WTC11 (cell line): ENCODE results near the gene KCNAB3. TPM values are rescaled to one million over a fixed set of nuclear protein-coding genes. Genes with fewer than 3 reads are reported as not detected.

Source experiments
- ATAC-seq: fragments of 200-7000 bp; cut with Tn5 transposase; 2 replicates; pipeline ENCODE4 v1.10.0; 2021; ENCODE audit warnings: mild to moderate bottlenecking, moderate library complexity
- CTCF ChIA-PET: fragments of 300-600 bp; sonication (Branson Sonifier 250); formaldehyde crosslinking; loops from one replicate; lab custom pipeline; 2021; ENCODE audit warnings: antibody characterized with exemption; lab: Charles Lee
- POLR2A ChIA-PET: fragments of 350-600 bp; sonication (Branson Sonifier 250); formaldehyde crosslinking; loops from one replicate; lab custom pipeline; 2021; ENCODE audit warnings: antibody characterized with exemption; lab: Charles Lee
- DNase-seq: peaks from one replicate; pipeline ENCODE4 v3.0.0; 2021; ENCODE audit warnings: low spot score
- H3K27ac Mint-ChIP-seq: 2 replicates; pipeline ENCODE4 v1.8.0; 2021; ENCODE audit warnings: mixed read lengths
- H3K27me3 Mint-ChIP-seq: 2 replicates; pipeline ENCODE4 v1.8.0; 2021; ENCODE audit warnings: low read depth, mild to moderate bottlenecking, moderate library complexity, mixed read lengths
- H3K36me3 Mint-ChIP-seq: 2 replicates; pipeline ENCODE4 v1.8.0; 2021; ENCODE audit warnings: mixed read lengths
- H3K4me1 Mint-ChIP-seq: 2 replicates; pipeline ENCODE4 v1.8.0; 2022; ENCODE audit warnings: mixed read lengths
- H3K4me3 Mint-ChIP-seq: 2 replicates; pipeline ENCODE4 v1.8.0; 2021; ENCODE audit warnings: mild to moderate bottlenecking, moderate library complexity, mixed read lengths
- H3K9me3 Mint-ChIP-seq: 2 replicates; pipeline ENCODE4 v1.8.0; 2021; ENCODE audit warnings: mixed read lengths
- CREB1 ChIP-seq: sonication (generic); formaldehyde crosslinking; IDR thresholded peaks from 2 replicates; pipeline ENCODE4 v1.8.0; 2023; ENCODE audit warnings: mild to moderate bottlenecking, missing genetic modification reagents
- EMX1 ChIP-seq: fragments of 250-450 bp; sonication (Bioruptor Pico); IDR thresholded peaks from 2 replicates; pipeline ENCODE4 v1.8.0; 2021; ENCODE audit warnings: mild to moderate bottlenecking
- ETV6 ChIP-seq: sonication (generic); formaldehyde crosslinking; IDR thresholded peaks from 2 replicates; pipeline ENCODE4 v1.8.1; 2022; ENCODE audit warnings: mild to moderate bottlenecking, missing genetic modification reagents
- FOXP1 ChIP-seq: sonication (generic); formaldehyde crosslinking; IDR thresholded peaks from 2 replicates; pipeline ENCODE4 v1.8.0; 2022; ENCODE audit warnings: missing genetic modification reagents, mild to moderate bottlenecking, moderate library complexity, borderline replicate concordance
- GABPB1 ChIP-seq: sonication (generic); formaldehyde crosslinking; IDR thresholded peaks from 2 replicates; pipeline ENCODE4 v1.8.1; 2023; ENCODE audit warnings: mild to moderate bottlenecking, missing genetic modification reagents
- HMGXB4 ChIP-seq: sonication (generic); formaldehyde crosslinking; IDR thresholded peaks from 2 replicates; pipeline ENCODE4 v1.8.1; 2023; ENCODE audit warnings: mild to moderate bottlenecking, moderate library complexity, missing genetic modification reagents
- IRF1 ChIP-seq: sonication (generic); formaldehyde crosslinking; IDR thresholded peaks from 2 replicates; pipeline ENCODE4 v1.8.0; 2023; ENCODE audit warnings: missing genetic modification reagents
- KAT7 ChIP-seq: sonication (generic); formaldehyde crosslinking; IDR thresholded peaks from 2 replicates; pipeline ENCODE4 v1.8.1; 2023; ENCODE audit warnings: missing genetic modification reagents, mild to moderate bottlenecking, borderline replicate concordance
- MYBL2 ChIP-seq: sonication (generic); formaldehyde crosslinking; IDR thresholded peaks from 2 replicates; pipeline ENCODE4 v1.8.1; 2023; ENCODE audit warnings: mild to moderate bottlenecking, moderate library complexity, missing genetic modification reagents
- NFYB ChIP-seq: sonication (generic); formaldehyde crosslinking; conservative IDR thresholded peaks from 2 replicates; pipeline ENCODE4 v1.8.0; 2022; ENCODE audit warnings: low read depth, missing genetic modification reagents
- NR1H2 ChIP-seq: sonication (generic); formaldehyde crosslinking; IDR thresholded peaks from 2 replicates; pipeline ENCODE4 v1.9.0; 2021; ENCODE audit warnings: mild to moderate bottlenecking, moderate library complexity, missing genetic modification reagents
- SOX15 ChIP-seq: fragments of 250-450 bp; sonication (Bioruptor Pico); IDR thresholded peaks from 2 replicates; pipeline ENCODE4 v1.9.0; 2021; ENCODE audit warnings: mild to moderate bottlenecking
- SP1 ChIP-seq: sonication (generic); formaldehyde crosslinking; conservative IDR thresholded peaks from 2 replicates; pipeline ENCODE4 v1.8.1; 2022; ENCODE audit warnings: missing genetic modification reagents
- USF2 ChIP-seq: sonication (generic); formaldehyde crosslinking; IDR thresholded peaks from 2 replicates; pipeline ENCODE4 v1.8.1; 2023; ENCODE audit warnings: mild to moderate bottlenecking, missing genetic modification reagents, moderate library complexity
- ZNF532 ChIP-seq: fragments of 250-450 bp; sonication (Bioruptor Pico); IDR thresholded peaks from 2 replicates; pipeline ENCODE4 v1.9.0; 2021; ENCODE audit warnings: mild to moderate bottlenecking, borderline replicate concordance
- total RNA-seq: library from RNA; stranded (reverse); gene quantifications from 3 replicates; pipeline ENCODE4 v1.2.3, GENCODE V29; 2021
- TF ChIP-seq, protein P1 (sequence below): sonication (generic); formaldehyde crosslinking; IDR thresholded peaks from 2 replicates; pipeline ENCODE4 v1.8.1; 2023; ENCODE audit warnings: mild to moderate bottlenecking, missing genetic modification reagents
- TF ChIP-seq, protein P2 (sequence below): sonication (generic); formaldehyde crosslinking; IDR thresholded peaks from 2 replicates; pipeline ENCODE4 v1.8.0; 2022; ENCODE audit warnings: mild to moderate bottlenecking, missing genetic modification reagents
- TF ChIP-seq, protein P3 (sequence below): sonication (generic); formaldehyde crosslinking; IDR thresholded peaks from 2 replicates; pipeline ENCODE4 v1.8.1; 2023; ENCODE audit warnings: mild to moderate bottlenecking, missing genetic modification reagents, moderate library complexity
- TF ChIP-seq, protein P4 (sequence below): sonication (generic); formaldehyde crosslinking; IDR thresholded peaks from 2 replicates; pipeline ENCODE4 v1.8.1; 2022; ENCODE audit warnings: low read depth, missing genetic modification reagents, borderline replicate concordance
- TF ChIP-seq, protein P5 (sequence below): sonication (generic); formaldehyde crosslinking; IDR thresholded peaks from 2 replicates; pipeline ENCODE4 v1.8.0; 2022; ENCODE audit warnings: mild to moderate bottlenecking, missing genetic modification reagents

The KCNAB3 gene
- total RNA-seq, 1 experiment from 2014 or later: 3.2 TPM

DNA sequence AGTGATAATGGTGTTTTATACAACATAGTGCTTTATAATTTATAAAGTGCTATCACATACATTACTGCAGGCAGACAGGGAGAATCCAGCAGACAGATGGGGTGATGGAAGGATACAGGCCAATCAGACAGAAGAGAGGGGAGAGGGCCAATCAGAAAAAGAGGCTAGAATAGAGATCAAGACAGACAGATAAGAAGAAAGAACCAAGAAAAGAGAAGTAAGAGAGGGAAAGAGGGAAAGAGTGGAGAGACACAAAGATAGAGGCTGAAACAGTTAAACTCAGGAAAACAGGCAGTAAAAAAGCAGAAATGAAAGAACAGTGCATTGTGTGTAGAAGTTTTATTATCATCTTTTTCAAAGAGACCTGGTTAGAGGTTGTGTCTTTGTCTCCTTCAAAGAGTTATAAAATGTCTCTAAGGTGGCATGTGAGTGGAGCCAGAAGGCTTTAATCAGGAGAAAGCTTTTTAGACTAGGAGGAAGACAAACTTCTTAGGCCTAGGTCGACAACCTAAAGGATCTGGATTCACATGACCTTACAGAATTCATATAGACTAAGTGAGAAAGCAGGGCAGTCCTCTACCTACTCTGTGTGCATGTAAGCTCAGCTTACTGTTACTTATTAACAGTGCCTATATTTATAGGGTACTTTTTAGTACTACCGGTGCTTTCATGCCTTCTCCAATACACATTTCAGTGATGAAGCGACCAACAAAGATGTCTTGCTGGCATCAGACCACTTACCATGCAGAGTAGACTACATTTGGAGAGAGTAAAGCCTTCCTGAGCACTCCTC is 49.4 kb downstream of the KCNAB3 start (continued):
- TF ChIP-seq, protein P1, sequence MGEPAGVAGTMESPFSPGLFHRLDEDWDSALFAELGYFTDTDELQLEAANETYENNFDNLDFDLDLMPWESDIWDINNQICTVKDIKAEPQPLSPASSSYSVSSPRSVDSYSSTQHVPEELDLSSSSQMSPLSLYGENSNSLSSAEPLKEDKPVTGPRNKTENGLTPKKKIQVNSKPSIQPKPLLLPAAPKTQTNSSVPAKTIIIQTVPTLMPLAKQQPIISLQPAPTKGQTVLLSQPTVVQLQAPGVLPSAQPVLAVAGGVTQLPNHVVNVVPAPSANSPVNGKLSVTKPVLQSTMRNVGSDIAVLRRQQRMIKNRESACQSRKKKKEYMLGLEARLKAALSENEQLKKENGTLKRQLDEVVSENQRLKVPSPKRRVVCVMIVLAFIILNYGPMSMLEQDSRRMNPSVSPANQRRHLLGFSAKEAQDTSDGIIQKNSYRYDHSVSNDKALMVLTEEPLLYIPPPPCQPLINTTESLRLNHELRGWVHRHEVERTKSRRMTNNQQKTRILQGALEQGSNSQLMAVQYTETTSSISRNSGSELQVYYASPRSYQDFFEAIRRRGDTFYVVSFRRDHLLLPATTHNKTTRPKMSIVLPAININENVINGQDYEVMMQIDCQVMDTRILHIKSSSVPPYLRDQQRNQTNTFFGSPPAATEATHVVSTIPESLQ (CRISPR knock-in tag): no peak
- TF ChIP-seq ZNF532 (CRISPR knock-in tag): no peak
- TF ChIP-seq EMX1 (CRISPR knock-in tag): no peak
- no peak for TF ChIP-seq ETV6 (CRISPR knock-in tag)
- TF ChIP-seq, protein P2, sequence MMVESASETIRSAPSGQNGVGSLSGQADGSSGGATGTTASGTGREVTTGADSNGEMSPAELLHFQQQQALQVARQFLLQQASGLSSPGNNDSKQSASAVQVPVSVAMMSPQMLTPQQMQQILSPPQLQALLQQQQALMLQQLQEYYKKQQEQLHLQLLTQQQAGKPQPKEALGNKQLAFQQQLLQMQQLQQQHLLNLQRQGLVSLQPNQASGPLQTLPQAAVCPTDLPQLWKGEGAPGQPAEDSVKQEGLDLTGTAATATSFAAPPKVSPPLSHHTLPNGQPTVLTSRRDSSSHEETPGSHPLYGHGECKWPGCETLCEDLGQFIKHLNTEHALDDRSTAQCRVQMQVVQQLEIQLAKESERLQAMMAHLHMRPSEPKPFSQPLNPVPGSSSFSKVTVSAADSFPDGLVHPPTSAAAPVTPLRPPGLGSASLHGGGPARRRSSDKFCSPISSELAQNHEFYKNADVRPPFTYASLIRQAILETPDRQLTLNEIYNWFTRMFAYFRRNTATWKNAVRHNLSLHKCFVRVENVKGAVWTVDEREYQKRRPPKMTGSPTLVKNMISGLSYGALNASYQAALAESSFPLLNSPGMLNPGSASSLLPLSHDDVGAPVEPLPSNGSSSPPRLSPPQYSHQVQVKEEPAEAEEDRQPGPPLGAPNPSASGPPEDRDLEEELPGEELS (CRISPR knock-in tag): no peak
- TF ChIP-seq SOX15 (CRISPR knock-in tag): no peak
- TF ChIP-seq MYBL2 (CRISPR knock-in tag): no peak
- no peak for TF ChIP-seq GABPB1 (CRISPR knock-in tag)
- TF ChIP-seq USF2: no peak

- ATAC-seq (no peak), DNase-seq (no peak)
- ChIA-PET CTCF (no interaction called here), POLR2A (no interaction called here)
- Mint-ChIP-seq H3K9me3 (no peaks in the 10 kb centered on the region), H3K4me3 (no peak overlapping the region), H3K27ac (no peak overlapping the region), H3K36me3 (no peaks in the 10 kb centered on the region), H3K27me3 (no peaks in the 10 kb centered on the region), H3K4me1 (no peaks in the 10 kb centered on the region)
- TF ChIP-seq CREB1 (CRISPR knock-in tag) (no peak), FOXP1 (no peak), IRF1 (no peak), HMGXB4 (CRISPR knock-in tag) (no peak), KAT7 (CRISPR knock-in tag) (no peak), NFYB (CRISPR knock-in tag) (no peak), EMX1 (CRISPR knock-in tag) (no peak), SP1 (CRISPR knock-in tag) (no peak), NR1H2 (CRISPR knock-in tag) (no peak)
- TF ChIP-seq, protein P3, sequence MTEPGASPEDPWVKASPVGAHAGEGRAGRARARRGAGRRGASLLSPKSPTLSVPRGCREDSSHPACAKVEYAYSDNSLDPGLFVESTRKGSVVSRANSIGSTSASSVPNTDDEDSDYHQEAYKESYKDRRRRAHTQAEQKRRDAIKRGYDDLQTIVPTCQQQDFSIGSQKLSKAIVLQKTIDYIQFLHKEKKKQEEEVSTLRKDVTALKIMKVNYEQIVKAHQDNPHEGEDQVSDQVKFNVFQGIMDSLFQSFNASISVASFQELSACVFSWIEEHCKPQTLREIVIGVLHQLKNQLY (CRISPR knock-in tag): no peak
- TF ChIP-seq, protein P4, sequence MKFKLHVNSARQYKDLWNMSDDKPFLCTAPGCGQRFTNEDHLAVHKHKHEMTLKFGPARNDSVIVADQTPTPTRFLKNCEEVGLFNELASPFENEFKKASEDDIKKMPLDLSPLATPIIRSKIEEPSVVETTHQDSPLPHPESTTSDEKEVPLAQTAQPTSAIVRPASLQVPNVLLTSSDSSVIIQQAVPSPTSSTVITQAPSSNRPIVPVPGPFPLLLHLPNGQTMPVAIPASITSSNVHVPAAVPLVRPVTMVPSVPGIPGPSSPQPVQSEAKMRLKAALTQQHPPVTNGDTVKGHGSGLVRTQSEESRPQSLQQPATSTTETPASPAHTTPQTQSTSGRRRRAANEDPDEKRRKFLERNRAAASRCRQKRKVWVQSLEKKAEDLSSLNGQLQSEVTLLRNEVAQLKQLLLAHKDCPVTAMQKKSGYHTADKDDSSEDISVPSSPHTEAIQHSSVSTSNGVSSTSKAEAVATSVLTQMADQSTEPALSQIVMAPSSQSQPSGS (CRISPR knock-in tag): no peak
- TF ChIP-seq, protein P5, sequence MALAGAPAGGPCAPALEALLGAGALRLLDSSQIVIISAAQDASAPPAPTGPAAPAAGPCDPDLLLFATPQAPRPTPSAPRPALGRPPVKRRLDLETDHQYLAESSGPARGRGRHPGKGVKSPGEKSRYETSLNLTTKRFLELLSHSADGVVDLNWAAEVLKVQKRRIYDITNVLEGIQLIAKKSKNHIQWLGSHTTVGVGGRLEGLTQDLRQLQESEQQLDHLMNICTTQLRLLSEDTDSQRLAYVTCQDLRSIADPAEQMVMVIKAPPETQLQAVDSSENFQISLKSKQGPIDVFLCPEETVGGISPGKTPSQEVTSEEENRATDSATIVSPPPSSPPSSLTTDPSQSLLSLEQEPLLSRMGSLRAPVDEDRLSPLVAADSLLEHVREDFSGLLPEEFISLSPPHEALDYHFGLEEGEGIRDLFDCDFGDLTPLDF (CRISPR knock-in tag): no peak
Observed at GRCh38 chr17:7878234-7878633, 51.4 kb downstream of the KCNAB3 start.
